Sigmoid colon (tissue), 7 donors: ENCODE measurements around the gene CDC37L1. TPM values are rescaled to one million over a fixed set of nuclear protein-coding genes. Genes with fewer than 3 reads are reported as not detected.

Source experiments
- DNase-seq: peaks from one replicate; pipeline ENCODE4 v3.0.0-alpha.2; 2019
- H3K27ac ChIP-seq, 4 donors: fragments of 200-600 bp; sonication (generic); one replicate each; pipeline ENCODE4 v1.5.1; 2016 to 2019; ENCODE audit warnings: mild to moderate bottlenecking in 1 of 4
- H3K27me3 ChIP-seq, 3 donors: fragments of 200-600 bp; sonication (generic); one replicate each; pipeline ENCODE4 v1.5.1; 2019; ENCODE audit warnings: mild to moderate bottlenecking in 1 of 3
- H3K36me3 ChIP-seq, 4 donors: fragments of 200-600 bp; sonication (generic); one replicate each; pipeline ENCODE4 v1.5.1; 2016 to 2019
- H3K4me1 ChIP-seq, 4 donors: fragments of 200-600 bp; sonication (generic); one replicate each; pipeline ENCODE4 v1.5.1; 2017 to 2019
- H3K4me3 ChIP-seq, 4 donors: fragments of 200-600 bp; sonication (generic); one replicate each; pipeline ENCODE4 v1.5.1; 2017 to 2019; ENCODE audit warnings: mild to moderate bottlenecking in 2 of 4, moderate library complexity in 1 of 4
- H3K9me3 ChIP-seq, 4 donors: fragments of 200-600 bp in 3 of 4; sonication (generic) in 3 of 4; one replicate each; pipeline versions ENCODE4 v1.5.1 to v1.6.1; 2013 to 2019
- EP300 ChIP-seq, 4 donors: sonication (generic); formaldehyde crosslinking; IDR thresholded peaks; one replicate each; pipeline ENCODE4 v1.6.1; 2017; ENCODE audit warnings: antibody characterized with exemption in 4 of 4
- POLR2A ChIP-seq, 2 donors: fragments of 450-650 bp; IDR thresholded peaks; one replicate each; pipeline ENCODE4 v1.6.1; 2016; ENCODE audit warnings: antibody characterized with exemption in 2 of 2, mild to moderate bottlenecking in 2 of 2, moderate library complexity in 2 of 2
- POLR2AphosphoS5 ChIP-seq, 4 donors: sonication (generic); formaldehyde crosslinking; IDR thresholded peaks; one replicate each; pipeline ENCODE4 v1.6.1; 2017; ENCODE audit warnings: antibody characterized with exemption in 4 of 4
- WGBS, 2 donors: extraction: QIAGEN DNeasy Blood & Tissue Kit; methylation state at CpG; one replicate each; pipeline ENCODE4 v1.1.7; 2013; 5-methylcytosine and 5-hydroxymethylcytosine counted together
- intact Hi-C: fragments of 100-400 bp; cut with DNase I; formaldehyde crosslinking; loops from one replicate; pipeline ENCODE4 v1.15.1; 2023
- polyA plus RNA-seq, 3 donors: library from polyadenylated mRNA; stranded (reverse); fragments of 200-250 nt; gene quantifications; one replicate each; pipeline ENCODE4 v1.2.3, GENCODE V29; 2013
- total RNA-seq, 4 donors: library from RNA; depleted of rRNA; stranded (reverse); fragments of >200 nt; gene quantifications; one replicate each; pipeline ENCODE4 v1.1.0, GENCODE V29; 2016
- TF ChIP-seq, protein P1 (sequence below), 4 experiments: fragments of 450-650 bp in 3 of 4; fragments of 200-600 bp in 1 of 4; IDR thresholded peaks; one replicate each; pipeline ENCODE4 v1.5.1; 2016 to 2019; ENCODE audit warnings: antibody characterized with exemption in 4 of 4, mild to moderate bottlenecking in 3 of 4, moderate library complexity in 2 of 4
- donor health status: healthy with polysubstance abuse.
- donor health status: Bipolar disorder and iron deficiency.
- donor health status: healthy.

CDC37L1 gene
- total and polyA plus RNA-seq, 7 donors: 8.4 to 40.6 (median 30.7) TPM

DNA sequence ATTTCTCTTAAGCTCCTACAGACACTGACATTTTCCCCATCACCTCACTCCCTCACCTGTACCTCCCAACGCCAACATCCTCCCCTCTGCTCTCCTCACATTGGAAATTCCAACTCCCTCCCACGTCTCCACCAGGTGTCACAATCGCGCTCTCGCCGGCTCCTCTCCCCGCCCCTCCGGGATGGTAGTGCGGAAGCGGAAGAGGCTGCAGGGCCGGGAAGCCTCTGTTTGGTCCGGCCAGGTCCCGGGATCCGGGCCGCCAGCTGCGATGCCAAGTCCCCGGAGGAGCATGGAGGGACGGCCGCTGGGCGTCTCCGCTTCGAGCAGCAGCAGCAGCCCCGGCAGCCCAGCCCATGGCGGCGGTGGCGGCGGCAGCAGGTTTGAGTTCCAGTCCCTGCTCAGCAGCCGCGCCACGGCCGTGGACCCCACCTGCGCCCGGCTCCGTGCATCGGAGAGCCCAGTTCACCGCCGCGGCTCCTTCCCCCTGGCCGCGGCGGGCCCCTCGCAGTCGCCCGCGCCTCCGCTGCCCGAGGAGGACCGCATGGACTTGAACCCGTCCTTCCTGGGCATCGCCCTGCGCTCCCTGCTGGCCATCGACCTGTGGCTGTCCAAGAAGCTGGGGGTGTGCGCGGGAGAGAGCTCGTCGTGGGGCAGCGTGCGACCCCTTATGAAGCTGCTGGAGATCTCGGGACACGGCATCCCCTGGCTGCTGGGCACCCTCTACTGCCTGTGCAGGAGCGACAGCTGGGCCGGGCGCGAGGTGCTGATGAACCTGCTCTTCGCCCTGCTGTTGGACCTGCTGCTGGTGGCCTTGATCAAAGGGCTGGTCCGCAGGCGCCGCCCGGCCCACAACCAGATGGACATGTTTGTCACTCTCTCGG lies 17.0 kb upstream of the CDC37L1 start, which contains the start of gene PLPP6:
PLPP6 (plus strand) TSS at position 187 of the 881 bp plus-strand sequence; CDS start at position 269, 82 bp downstream.
- Histone ChIP-seq H3K27me3 (no peaks in the 10 kb centered on the region), H3K4me1 (peaks cover 0 to 46% (median 18%) of the 10 kb centered on the region in 4 donors), H3K27ac (peak within 1 kb of the TSS; percentile 81 to 89 (median 88)), H3K36me3 (no peaks in the 10 kb centered on the region), H3K4me3 (peak within 1 kb of the TSS; percentile 85 to 98 (median 92)), H3K9me3 (no peaks in the 10 kb centered on the region)
- DNase-seq: peak; percentile 93
- intact Hi-C loops: loop anchor here (1.0 to 10.0 kb wide), 3 partner anchors 17 to 1138 kb away; partner anchors contain the start of genes AK3, CDC37L1 and RFX3
- TF ChIP-seq, protein P1, sequence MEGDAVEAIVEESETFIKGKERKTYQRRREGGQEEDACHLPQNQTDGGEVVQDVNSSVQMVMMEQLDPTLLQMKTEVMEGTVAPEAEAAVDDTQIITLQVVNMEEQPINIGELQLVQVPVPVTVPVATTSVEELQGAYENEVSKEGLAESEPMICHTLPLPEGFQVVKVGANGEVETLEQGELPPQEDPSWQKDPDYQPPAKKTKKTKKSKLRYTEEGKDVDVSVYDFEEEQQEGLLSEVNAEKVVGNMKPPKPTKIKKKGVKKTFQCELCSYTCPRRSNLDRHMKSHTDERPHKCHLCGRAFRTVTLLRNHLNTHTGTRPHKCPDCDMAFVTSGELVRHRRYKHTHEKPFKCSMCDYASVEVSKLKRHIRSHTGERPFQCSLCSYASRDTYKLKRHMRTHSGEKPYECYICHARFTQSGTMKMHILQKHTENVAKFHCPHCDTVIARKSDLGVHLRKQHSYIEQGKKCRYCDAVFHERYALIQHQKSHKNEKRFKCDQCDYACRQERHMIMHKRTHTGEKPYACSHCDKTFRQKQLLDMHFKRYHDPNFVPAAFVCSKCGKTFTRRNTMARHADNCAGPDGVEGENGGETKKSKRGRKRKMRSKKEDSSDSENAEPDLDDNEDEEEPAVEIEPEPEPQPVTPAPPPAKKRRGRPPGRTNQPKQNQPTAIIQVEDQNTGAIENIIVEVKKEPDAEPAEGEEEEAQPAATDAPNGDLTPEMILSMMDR (IDR thresholded peaks at IDR 0.05): peak; percentile 55 to 78 (median 58)
- TF ChIP-seq EP300 (IDR thresholded peaks at IDR 0.05) (no peak), POLR2AphosphoS5 (IDR thresholded peaks at IDR 0.05) (peak; percentile 54 to 81 (median 78)), POLR2A (IDR thresholded peaks at IDR 0.05) (no peak)
- 1 to 2% methylated on average over 70 of the region's 70 CpGs for WGBS, 2 donors

DNA sequence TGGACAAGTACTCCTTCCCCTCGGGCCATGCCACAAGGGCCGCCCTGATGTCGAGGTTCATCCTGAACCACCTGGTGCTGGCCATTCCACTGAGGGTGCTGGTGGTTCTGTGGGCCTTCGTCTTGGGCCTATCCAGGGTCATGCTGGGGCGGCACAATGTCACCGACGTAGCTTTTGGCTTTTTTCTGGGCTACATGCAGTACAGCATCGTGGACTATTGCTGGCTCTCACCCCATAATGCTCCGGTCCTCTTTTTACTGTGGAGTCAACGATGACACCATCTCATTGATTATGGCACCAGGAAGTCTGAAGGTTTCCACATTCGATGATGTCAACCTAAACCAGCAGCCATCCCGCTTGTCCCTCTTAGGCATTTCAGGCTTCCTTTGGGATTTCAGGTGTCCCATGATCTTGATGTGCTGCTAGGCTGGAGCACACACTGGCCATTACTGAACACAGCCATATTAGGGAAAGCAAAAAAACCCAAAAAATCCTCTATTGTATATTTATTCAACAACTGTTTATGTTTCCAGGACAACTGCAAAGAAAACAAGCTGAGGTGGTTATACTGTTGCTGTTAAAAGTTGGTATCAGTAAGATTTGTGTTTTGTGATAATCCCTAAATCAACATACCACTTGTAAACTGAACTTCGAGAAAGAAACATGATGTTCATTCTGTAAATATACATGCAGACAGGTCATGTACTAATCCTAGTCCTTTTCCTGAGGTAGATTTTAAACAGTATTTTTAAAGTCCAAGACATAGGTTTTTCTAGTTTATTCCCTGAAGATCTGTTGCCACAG lies 16.2 kb upstream of the CDC37L1 start:
- no peak for DNase-seq
- Histone ChIP-seq H3K27ac (peak overlapping the region; percentile 81 to 89 (median 88)), H3K4me3 (peak overlapping the region; percentile 85 to 98 (median 92)), H3K27me3 (no peaks in the 10 kb centered on the region), H3K4me1 (peaks cover 0 to 46% (median 18%) of the 10 kb centered on the region in 4 donors), H3K36me3 (no peaks in the 10 kb centered on the region), H3K9me3 (no peaks in the 10 kb centered on the region)
- WGBS, 2 donors: 21 to 54% methylated on average over 13 of the region's 13 CpGs
- TF ChIP-seq POLR2AphosphoS5 (IDR thresholded peaks at IDR 0.05): no peak
- TF ChIP-seq, protein P1 (IDR thresholded peaks at IDR 0.05): no peak
- TF ChIP-seq POLR2A (IDR thresholded peaks at IDR 0.05): no peak
- TF ChIP-seq EP300 (IDR thresholded peaks at IDR 0.05): no peak
- intact Hi-C loops: loop anchor here (1.0 to 10.0 kb wide), 3 partner anchors 16 to 1138 kb away; partner anchors contain the start of genes AK3, CDC37L1 and RFX3

DNA sequence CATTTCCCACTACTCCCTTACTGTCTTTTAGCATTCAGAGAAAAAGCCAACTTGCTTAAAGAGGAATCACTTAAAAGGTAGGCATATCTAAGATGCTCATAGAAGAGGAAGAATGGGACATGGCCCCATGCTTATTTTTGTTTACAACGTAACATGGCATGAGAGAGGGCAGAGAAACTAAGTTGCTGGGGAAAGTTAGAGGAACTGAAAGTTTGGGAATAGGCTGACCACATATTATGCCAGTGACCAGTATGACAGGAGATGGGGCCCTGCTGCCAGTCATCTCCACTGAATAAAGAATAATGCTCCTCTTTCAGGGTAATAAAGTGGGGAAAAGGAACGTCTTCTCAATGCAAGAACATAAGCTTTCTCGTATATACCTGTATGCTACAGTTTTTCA lies 15.4 kb upstream of the CDC37L1 start:
- 52 to 83% methylated on average over 3 of the region's 3 CpGs for WGBS, 2 donors
- no peaks in the 10 kb centered on the region for H3K27me3 ChIP-seq
- H3K36me3 ChIP-seq: no peaks in the 10 kb centered on the region
- H3K9me3 ChIP-seq: no peaks in the 10 kb centered on the region
- TF ChIP-seq, protein P1 (IDR thresholded peaks at IDR 0.05): no peak
- TF ChIP-seq POLR2A (IDR thresholded peaks at IDR 0.05) (no peak), EP300 (IDR thresholded peaks at IDR 0.05) (no peak), POLR2AphosphoS5 (IDR thresholded peaks at IDR 0.05) (no peak)
- H3K27ac ChIP-seq: peak overlapping the region in 1 of 4 donors; percentile 3
- no peak overlapping the region for H3K4me3 ChIP-seq
- intact Hi-C loops: loop anchor here (10.0 kb wide), 1 partner anchor 1139 kb away; the partner anchor contains the start of gene RFX3
- peaks cover 0 to 46% (median 18%) of the 10 kb centered on the region in 4 donors for H3K4me1 ChIP-seq
- no peak for DNase-seq

DNA sequence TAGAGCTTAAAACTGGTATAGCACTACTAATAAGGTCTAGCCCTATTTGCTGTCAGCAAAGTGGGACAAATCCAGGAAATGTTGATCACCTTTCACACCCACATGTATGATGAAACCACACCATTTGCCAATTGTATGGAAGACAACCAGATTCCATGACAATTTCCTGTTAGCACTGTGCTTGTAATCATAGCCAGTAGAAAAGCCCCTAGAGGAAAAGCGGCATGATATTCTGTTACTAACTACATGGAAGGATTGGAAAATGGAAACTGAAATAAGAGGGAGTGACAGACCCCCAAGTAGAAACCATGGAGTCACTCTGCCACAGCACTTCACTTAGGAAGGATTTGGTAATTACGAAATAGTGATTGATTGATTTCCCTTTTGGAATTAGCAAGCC lies 14.0 kb upstream of the CDC37L1 start:
- Histone ChIP-seq H3K4me1 (peaks cover 0 to 46% (median 18%) of the 10 kb centered on the region in 4 donors), H3K27ac (peak overlapping the region in 3 of 4 donors; percentile 64 to 75 (median 68)), H3K9me3 (no peaks in the 10 kb centered on the region), H3K27me3 (no peaks in the 10 kb centered on the region), H3K4me3 (no peak overlapping the region), H3K36me3 (no peaks in the 10 kb centered on the region)
- no peak for DNase-seq
- TF ChIP-seq EP300 (IDR thresholded peaks at IDR 0.05) (no peak), POLR2AphosphoS5 (IDR thresholded peaks at IDR 0.05) (peak in 2 of 4 donors; percentile 11 to 35)
- intact Hi-C loops: loop anchor here (10.0 kb wide), 1 partner anchor 1141 kb away; the partner anchor contains the start of gene RFX3
- WGBS, 2 donors: 34 to 76% methylated on average over 2 of the region's 2 CpGs
